GM18861 (cell line): ENCODE measurements around the gene PAXX.

ENCODE experiments used
- ATAC-seq: cut with Tn5 transposase; IDR thresholded peaks from one replicate; pipeline ENCODE4 v1.9.1; 2021; ENCODE audit not compliant: unreplicated experiment

PAXX gene

DNA sequence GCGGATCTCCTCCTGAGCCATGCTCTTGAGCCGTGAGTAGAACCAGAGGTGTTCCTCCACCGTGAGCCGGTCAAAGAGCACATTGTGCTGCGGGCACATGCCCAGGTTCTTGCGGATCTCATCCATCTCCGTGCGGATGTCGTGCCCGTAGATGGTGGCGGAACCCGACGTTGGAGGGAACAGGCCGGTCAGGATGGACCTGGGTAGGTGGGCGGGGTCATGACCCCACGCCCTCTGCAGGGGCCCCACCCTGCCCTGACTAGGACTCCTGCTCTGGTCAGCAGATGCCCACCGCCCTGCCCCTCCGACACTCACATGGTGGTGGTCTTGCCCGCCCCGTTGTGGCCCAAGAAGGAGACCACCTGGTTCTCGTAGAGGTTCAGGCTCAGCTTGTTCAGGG, 23.8 kb downstream of the PAXX start:
- ATAC-seq: no peak

DNA sequence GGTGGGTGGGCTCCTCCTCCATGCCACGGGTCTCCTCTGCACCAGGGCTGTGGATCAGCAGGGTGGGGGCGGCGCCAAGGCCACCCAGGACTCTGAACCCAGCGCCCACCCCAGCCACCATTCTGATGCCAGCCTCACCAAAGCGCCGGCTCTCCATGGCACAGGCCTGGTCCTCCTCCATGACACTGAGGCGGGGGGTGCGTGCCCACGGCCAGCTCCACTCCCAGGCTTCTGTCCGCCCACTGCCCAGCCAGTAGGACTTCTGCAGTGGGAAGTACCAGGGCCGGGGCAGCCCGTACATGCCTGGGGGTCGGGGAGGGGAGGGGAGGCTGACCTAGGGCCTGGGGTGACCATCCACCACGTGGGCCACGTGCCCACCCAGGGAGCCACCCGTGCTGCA, 24.2 kb downstream of the PAXX start:
- no peak for ATAC-seq

- no peak for ATAC-seq
These were observed 24.8 kb downstream of the PAXX start for GRCh38 chr9:137017071-137017470.

- no peak for ATAC-seq
These were observed 25.7 kb downstream of the PAXX start for GRCh38 chr9:137017791-137018497.

DNA sequence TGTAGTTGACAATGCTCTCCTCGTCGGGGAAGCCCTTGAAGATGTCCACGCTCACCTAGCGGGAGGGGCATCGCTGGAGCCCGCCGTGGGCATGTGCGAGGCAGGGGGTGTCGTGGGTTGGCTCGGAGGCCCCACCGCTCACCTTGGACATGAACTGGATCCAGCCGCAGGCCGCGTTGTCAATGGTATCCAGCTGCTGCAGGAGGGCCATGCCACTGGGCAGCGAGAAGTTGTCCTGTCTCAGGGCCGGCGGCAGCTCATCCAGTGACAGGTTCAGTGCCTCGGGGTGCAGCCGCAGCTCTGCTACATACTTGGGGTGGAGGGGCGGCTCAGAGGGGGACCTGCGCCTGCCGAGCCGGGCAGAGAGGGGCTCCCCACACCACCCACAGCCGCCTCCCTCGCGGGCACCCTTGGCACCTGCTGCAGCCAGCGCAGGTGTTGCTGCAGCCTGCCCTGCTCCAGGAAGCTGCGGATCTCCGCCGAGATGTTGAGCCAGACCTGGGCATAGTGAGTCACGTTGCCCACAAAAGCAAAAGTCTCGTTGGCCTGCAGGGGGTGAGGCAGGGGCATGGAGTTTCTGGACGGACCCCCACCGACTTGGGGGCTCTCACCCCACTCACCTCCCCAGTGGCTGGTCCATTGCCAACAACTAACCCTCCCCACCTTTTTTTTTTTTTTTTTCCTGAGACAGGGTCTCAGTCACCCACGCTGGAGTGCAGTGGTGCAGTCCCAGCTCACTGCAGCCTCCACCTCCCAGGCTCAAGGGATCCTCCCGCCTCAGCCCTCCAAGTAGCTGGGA, 26.7 kb downstream of the PAXX start:
- no peak for ATAC-seq

- no peak for ATAC-seq
These were observed 27.9 kb downstream of the PAXX start for GRCh38 chr9:137019891-137020683.

DNA sequence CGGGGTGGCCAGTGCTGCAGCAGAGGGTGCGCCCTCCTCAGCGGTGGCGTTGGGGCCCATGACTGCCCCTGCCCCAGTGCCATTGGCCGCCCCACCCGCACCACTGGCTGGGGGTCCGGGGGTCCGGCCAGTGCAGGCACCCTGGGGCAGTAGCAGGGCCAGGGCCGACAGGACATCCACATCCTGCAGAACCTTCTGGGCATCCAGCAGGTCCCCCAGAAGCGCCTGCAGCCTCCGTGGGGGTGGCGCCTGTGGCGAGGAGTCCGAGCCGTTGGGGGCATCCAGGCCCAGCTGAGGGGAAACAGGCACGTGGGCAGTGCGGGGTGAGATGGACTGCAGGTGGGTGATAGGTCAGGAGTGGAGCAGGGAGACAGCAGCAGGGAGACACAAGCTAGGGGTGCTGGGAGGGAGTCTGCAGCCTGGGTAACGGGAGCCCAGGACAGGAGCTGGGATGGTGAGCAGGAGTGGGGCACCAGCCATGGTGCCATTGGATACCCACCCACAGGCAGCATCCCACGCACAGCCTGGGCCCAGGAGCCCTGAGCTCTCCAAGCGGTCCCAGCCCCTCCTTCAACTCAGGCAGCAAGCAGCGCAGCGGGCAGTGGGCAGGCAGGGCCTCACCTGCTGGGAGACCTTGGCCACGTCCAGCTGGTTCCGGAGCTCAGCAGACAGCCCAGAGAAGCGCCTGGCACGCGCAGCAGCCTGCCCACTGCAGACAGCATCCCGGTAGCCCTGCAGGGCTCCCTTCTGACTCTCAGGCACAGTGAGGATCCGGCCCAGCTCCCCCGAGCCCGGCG, 28.7 kb downstream of the PAXX start:
- no peak for ATAC-seq

DNA sequence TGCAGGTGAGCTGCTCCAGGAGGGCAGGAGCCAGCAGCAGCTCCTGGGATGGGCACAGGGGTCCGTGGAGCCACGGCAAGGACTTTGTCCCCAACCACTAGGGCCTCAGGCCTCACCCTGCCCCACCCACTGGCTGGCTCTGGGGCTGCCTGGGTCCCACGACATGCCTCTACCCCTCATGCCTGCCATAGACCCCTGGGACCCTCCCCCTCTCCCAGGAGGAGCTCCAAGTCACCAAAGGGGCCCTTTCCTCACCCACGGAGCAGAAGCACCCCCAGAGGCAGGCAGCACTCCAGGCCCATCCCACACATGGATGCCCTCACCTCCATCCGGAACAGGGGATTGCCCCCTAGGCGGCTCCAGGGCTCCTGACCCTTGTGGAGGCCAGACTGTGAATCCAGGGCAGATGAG, 29.4 kb downstream of the PAXX start:
- no peak for ATAC-seq

- no peak for ATAC-seq
These were observed 29.9 kb downstream of the PAXX start for GRCh38 chr9:137021979-137022661.

- ATAC-seq: no peak
These were observed 30.4 kb downstream of the PAXX start for GRCh38 chr9:137022662-137023008.

DNA sequence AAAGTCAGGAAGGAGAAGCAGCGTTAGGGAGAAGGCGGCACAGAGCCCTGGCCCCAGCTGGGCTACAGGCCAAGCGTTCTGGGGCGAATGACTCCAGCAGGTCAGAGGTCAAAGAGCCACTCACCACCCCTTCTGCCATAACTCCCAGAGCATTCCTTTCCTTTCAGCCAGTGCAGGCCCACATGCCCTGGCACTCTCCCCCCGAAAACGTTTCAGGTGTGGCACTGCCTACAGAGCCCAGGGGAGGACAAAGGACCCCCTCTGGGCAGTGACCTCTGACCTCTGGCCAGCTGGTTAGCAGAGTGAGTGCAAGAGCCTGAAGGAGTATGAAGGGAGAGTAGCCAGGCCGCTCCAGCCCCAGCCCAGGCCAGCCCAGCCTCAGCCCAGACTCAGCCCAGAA, 30.9 kb downstream of the PAXX start:
- ATAC-seq: no peak

DNA sequence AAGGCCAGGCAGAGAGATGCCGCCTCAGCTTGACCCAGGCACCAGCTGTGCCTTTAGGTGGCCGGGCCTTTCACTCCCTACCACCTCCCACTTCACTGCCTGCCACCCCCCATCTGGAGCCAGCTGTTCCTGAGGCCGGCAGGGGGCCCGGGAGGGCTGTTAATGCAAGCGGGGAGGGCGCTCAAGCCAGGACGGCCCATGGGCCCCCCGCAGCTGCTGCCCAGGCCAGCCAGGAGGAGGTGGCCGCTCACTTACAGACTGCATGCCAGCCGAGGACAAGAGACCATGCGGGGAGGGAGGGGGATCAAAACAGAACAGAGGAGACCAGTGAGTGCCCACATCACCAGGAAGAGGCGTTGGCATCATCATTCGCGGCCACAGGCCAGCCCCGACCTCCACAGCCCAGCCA, 31.4 kb downstream of the PAXX start:
- ATAC-seq: no peak

DNA sequence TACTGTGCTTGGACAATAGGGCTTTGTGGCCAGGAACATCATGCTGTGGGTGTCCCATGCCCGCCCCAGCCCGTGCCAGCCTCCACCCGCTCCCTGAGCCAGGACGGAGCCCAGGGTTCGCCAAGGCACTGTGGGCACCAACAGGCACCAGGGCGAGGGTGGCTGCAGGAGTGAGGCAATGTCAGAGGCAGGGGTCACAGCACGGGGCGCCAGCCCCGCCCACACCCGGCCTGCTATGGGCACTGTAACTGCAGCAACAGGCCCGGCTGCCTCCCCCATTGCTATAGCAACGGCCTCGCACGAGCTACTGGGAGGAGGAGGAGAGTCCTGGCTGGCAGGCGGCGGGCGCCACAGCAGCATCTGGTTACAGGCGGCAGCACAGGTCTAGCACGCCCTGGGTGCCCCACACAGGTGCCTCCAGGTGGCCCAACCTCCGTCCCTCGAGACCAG, 33.3 kb downstream of the PAXX start:
- ATAC-seq: no peak

DNA sequence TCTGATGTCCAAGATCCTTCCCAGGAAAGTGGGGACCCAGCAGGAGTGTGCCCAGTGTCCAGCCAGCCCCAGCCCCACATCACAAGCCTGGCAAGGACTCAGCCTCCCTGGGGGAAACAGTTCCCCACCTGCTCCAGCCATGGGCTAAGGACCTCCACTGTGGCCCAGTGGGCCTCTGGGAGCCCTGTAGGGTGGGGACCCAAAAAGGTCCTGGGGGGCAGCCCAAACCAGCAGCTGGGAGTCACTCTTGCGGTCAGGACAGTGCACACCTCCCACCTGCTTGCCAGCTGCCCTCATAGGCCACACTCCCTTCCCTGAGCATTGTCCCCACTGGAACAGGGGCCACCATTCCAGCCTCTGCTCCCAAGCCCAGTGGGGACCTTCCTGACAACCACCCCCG, 34.2 kb downstream of the PAXX start:
- ATAC-seq: no peak

GRCh38 chr9:137026828-137027227, 34.6 kb downstream of the PAXX start:
- no peak for ATAC-seq

- no peak for ATAC-seq
These were observed 35.4 kb downstream of the PAXX start, which contains the start of gene ABCA2 for GRCh38 chr9:137027369-137028262. ABCA2 (minus strand) TSS chr9:137028237; CDS start chr9:137028140, 97 bp downstream.

GRCh38 chr9:137028263-137029057, 36.2 kb downstream of the PAXX start:
- ATAC-seq: peak; percentile 27
